Measurements from ENCODE around the gene CCR7.

GRCh38 chr17:40534371-40535189, 30.7 kb downstream of the CCR7 start:
- TF ChIP-seq CEBPB (IDR thresholded peaks at IDR 0.05), result no peak
- TF ChIP-seq TAF1 (IDR thresholded peaks at IDR 0.05; ENCODE audit: low read depth), result no peak
- TF ChIP-seq RAD21 (IDR thresholded peaks at IDR 0.05; ENCODE audit: low read depth), result no peak
- TF ChIP-seq USF1 (IDR thresholded peaks at IDR 0.05), result no peak
- TF ChIP-seq FOXM1 (IDR thresholded peaks at IDR 0.05; ENCODE audit: borderline replicate concordance, low read depth), result no peak
- TF ChIP-seq, protein P1, sequence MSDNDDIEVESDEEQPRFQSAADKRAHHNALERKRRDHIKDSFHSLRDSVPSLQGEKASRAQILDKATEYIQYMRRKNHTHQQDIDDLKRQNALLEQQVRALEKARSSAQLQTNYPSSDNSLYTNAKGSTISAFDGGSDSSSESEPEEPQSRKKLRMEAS (IDR thresholded peaks at IDR 0.05), result no peak
- TF ChIP-seq EP300 (IDR thresholded peaks at IDR 0.05; ENCODE audit: borderline replicate concordance), result no peak

Measured in Ishikawa (cell line).